ENCODE measurements around the gene GRIK3.

GRIK3 gene

DNA sequence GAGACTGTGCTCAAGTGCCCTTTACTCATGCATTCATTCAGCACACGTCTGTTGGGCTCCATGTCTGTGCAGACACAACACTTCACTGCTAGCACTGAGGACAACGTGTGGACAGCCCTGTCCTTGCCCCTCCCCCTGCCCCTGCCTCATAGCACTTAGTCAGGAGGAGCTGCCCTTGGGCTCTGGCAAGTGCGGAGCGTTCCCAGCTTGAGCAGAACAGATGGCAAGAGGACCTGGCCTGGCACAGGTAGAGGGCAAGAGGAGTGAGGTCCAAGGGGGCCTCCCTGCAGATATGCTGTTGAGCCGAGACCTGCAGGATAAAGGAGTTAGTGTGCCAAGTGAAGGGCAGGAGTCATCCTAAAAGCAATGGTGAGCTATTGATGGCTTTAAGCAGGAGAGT is 81.3 kb downstream of the GRIK3 start:
- DNase-seq (ENCODE audit: low read depth, low spot score) = no peak
- ChIA-PET CTCF (no interaction called here), POLR2A (no interaction called here)
- no peak overlapping the region for H3K4me3 ChIP-seq (ENCODE audit: low read depth, low read length)
- TF ChIP-seq CTCF (IDR thresholded peaks at IDR 0.05; ENCODE audit: insufficient read depth, low read length, missing control alignments) = no peak

DNA sequence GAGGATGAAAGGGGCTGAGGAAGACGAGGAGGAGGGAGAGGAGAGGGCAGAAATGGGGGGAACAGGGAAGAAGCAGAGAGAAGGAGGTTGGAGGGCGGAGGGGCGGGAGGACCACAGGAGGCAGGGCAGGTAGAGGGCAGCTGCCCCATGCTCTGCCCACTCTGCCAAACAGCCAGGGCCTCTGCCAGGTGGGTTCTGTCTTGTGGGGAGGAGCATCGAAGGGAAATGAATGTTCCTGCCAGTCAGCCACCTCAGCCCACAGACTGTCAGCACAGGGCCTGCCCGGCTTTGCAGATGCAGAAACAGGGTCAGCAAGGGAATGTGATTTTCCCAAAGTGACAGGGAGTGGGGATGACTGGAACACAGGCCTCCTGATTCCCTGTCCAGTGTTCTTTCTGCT is 82.6 kb downstream of the GRIK3 start:
- DNase-seq (ENCODE audit: low read depth, low spot score) = no peak
- no peak overlapping the region for H3K4me3 ChIP-seq (ENCODE audit: low read depth, low read length)
- no peak for TF ChIP-seq CTCF (IDR thresholded peaks at IDR 0.05; ENCODE audit: insufficient read depth, low read length, missing control alignments)
- ChIA-PET POLR2A (no interaction called here), CTCF (no interaction called here)

- no peak for DNase-seq (ENCODE audit: low read depth, low spot score)
- TF ChIP-seq CTCF (IDR thresholded peaks at IDR 0.05; ENCODE audit: insufficient read depth, low read length, missing control alignments) = no peak
- ChIA-PET CTCF (no interaction called here), POLR2A (no interaction called here)
- H3K4me3 ChIP-seq (ENCODE audit: low read depth, low read length) = no peak overlapping the region
Measured at GRCh38 chr1:36951292-36951750, 83.0 kb downstream of the GRIK3 start.

- DNase-seq (ENCODE audit: low read depth, low spot score) = no peak
- ChIA-PET CTCF (no interaction called here), POLR2A (no interaction called here)
- H3K4me3 ChIP-seq (ENCODE audit: low read depth, low read length) = no peak overlapping the region
- TF ChIP-seq CTCF (IDR thresholded peaks at IDR 0.05; ENCODE audit: insufficient read depth, low read length, missing control alignments) = no peak
Measured at GRCh38 chr1:36950604-36951291, 83.6 kb downstream of the GRIK3 start.

GRCh38 chr1:36948606-36949005 is 85.7 kb downstream of the GRIK3 start:
- ChIA-PET CTCF (no interaction called here), POLR2A (no interaction called here)
- H3K4me3 ChIP-seq (ENCODE audit: low read depth, low read length) = no peak overlapping the region
- no peak for DNase-seq (ENCODE audit: low read depth, low spot score)
- no peak for TF ChIP-seq CTCF (IDR thresholded peaks at IDR 0.05; ENCODE audit: insufficient read depth, low read length, missing control alignments)

DNA sequence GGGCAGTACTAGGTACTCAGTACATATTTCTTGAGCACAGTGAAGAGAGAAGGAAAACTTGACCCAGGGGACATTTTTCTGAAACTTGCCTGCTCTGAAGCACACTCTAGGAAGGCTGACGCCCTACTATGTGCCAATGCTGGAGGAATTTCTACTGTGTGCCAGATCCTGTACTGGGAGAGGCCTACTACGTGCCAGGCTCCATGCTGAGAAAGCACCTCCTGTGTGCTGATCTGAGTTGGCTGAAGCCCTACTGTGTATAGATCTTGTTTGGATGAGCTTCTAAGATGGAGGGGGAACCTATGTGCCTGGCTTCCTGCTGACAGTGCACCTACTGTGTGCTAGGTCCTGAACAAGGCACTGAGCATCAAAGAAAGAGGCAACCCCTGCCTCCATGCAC is 86.2 kb downstream of the GRIK3 start:
- ChIA-PET POLR2A (no interaction called here), CTCF (no interaction called here)
- no peak for DNase-seq (ENCODE audit: low read depth, low spot score)
- H3K4me3 ChIP-seq (ENCODE audit: low read depth, low read length) = no peak overlapping the region
- TF ChIP-seq CTCF (IDR thresholded peaks at IDR 0.05; ENCODE audit: insufficient read depth, low read length, missing control alignments) = no peak
